ENCODE results near the gene PRKG2. TPM values are rescaled to one million over a fixed set of nuclear protein-coding genes. Genes with fewer than 3 reads are reported as not detected.

The PRKG2 gene
- total RNA-seq, 2 experiments from 2014 or later = 0.27 to 0.39 TPM

DNA sequence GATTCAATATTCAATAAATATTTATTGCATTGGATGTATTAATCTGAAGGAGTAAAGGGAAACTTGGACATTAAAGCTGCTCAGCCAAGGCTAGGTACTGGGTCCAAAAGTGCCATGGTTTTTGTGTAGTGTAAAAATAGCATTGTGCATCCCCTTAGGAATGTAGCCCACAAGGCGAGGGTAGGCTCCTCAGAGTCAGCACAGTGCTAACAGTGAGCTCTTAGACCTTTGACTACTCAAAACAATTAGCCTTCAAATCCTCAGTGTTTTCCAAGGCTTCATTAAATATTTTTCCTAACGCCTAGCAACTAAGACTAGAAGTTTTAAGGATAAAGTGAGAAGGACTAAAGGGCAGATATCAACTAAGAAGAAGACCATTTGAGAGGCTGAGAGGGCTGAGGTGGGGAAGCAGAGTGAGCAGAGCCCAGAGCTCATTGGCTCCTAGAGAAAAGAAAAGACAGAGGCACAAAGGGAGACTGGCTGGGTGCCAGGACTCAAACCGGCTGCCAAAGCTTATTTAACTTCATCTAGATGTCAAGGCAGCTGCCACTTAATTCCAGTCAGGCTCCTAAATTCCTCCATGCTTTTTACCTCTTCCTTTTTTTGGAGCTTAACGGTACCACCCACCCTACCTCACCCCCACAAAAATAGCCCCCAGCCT lies 17.0 kb downstream of the PRKG2 start:
- Histone ChIP-seq H3K27ac (ENCODE audit: low read depth in 1 of 2, low read length in 2 of 2) (no peak overlapping the region), H3K4me3 (ENCODE audit: low read length) (no peak overlapping the region), H3K27me3 (ENCODE audit: control insufficient read depth in 1 of 2, insufficient read depth in 2 of 2, low read length in 2 of 2) (no peaks in the 10 kb centered on the region), H3K36me3 (ENCODE audit: insufficient read depth, low read length) (no peaks in the 10 kb centered on the region), H3K9me3 (ENCODE audit: control insufficient read depth in 1 of 2, insufficient read depth in 1 of 2, low read length in 2 of 2) (no peaks in the 10 kb centered on the region), H3K4me1 (ENCODE audit: insufficient read depth, low read length) (no peaks in the 10 kb centered on the region)
- intact Hi-C loops (cut with DNase I, micrococcal nuclease) = no loop called here
- no peak for DNase-seq
- Mint-ChIP-seq H3K4me1 (ENCODE audit: low read depth) (no peaks in the 10 kb centered on the region), H3K27ac (no peak overlapping the region), H3K27me3 (peaks cover 3% of the 10 kb centered on the region), H3K9me3 (no peaks in the 10 kb centered on the region), H3K4me3 (no peak overlapping the region), H3K36me3 (ENCODE audit: low read depth) (no peaks in the 10 kb centered on the region)
- POLR2A ChIA-PET = no interaction called here
- CTCF ChIA-PET = no interaction called here
- no peak for TF ChIP-seq CTCF (IDR thresholded peaks at IDR 0.05)
- ATAC-seq (ENCODE audit: poor library complexity) = no peak

- POLR2A ChIA-PET = no interaction called here
- no peaks in the 10 kb centered on the region for H3K36me3 Mint-ChIP-seq (ENCODE audit: low read depth)
- no peak overlapping the region for H3K27ac Mint-ChIP-seq
- no peaks in the 10 kb centered on the region for H3K27me3 ChIP-seq (ENCODE audit: control insufficient read depth in 1 of 2, insufficient read depth in 2 of 2, low read length in 2 of 2)
- no peaks in the 10 kb centered on the region for H3K4me1 Mint-ChIP-seq (ENCODE audit: low read depth)
- H3K4me1 ChIP-seq (ENCODE audit: insufficient read depth, low read length) = no peaks in the 10 kb centered on the region
- H3K9me3 Mint-ChIP-seq = no peaks in the 10 kb centered on the region
- H3K27me3 Mint-ChIP-seq = peaks cover 3% of the 10 kb centered on the region
- no peak for TF ChIP-seq CTCF (IDR thresholded peaks at IDR 0.05)
- CTCF ChIA-PET = no interaction called here
- no peak overlapping the region for H3K4me3 ChIP-seq (ENCODE audit: low read length)
- no peak overlapping the region for H3K4me3 Mint-ChIP-seq
- DNase-seq (no peak), ATAC-seq (ENCODE audit: poor library complexity) (no peak)
- H3K36me3 ChIP-seq (ENCODE audit: insufficient read depth, low read length) = no peaks in the 10 kb centered on the region
- no peaks in the 10 kb centered on the region for H3K9me3 ChIP-seq (ENCODE audit: control insufficient read depth in 1 of 2, insufficient read depth in 1 of 2, low read length in 2 of 2)
- no peak overlapping the region for H3K27ac ChIP-seq (ENCODE audit: low read depth in 1 of 2, low read length in 2 of 2)
- intact Hi-C loops (cut with DNase I, micrococcal nuclease) = no loop called here
These were observed 18.8 kb downstream of the PRKG2 start for GRCh38 chr4:81196126-81196650.

- no peaks in the 10 kb centered on the region for H3K4me1 Mint-ChIP-seq (ENCODE audit: low read depth)
- Histone ChIP-seq H3K4me1 (ENCODE audit: insufficient read depth, low read length) (no peaks in the 10 kb centered on the region), H3K4me3 (ENCODE audit: low read length) (no peak overlapping the region), H3K36me3 (ENCODE audit: insufficient read depth, low read length) (no peaks in the 10 kb centered on the region), H3K27ac (ENCODE audit: low read depth in 1 of 2, low read length in 2 of 2) (no peak overlapping the region), H3K9me3 (ENCODE audit: control insufficient read depth in 1 of 2, insufficient read depth in 1 of 2, low read length in 2 of 2) (no peaks in the 10 kb centered on the region), H3K27me3 (ENCODE audit: control insufficient read depth in 1 of 2, insufficient read depth in 2 of 2, low read length in 2 of 2) (no peaks in the 10 kb centered on the region)
- no peak overlapping the region for H3K27ac Mint-ChIP-seq
- H3K36me3 Mint-ChIP-seq (ENCODE audit: low read depth) = no peaks in the 10 kb centered on the region
- DNase-seq = no peak
- intact Hi-C loops (cut with DNase I, micrococcal nuclease) = no loop called here
- ChIA-PET POLR2A (no interaction called here), CTCF (no interaction called here)
- H3K4me3 Mint-ChIP-seq = no peak overlapping the region
- ATAC-seq (ENCODE audit: poor library complexity) = no peak
- peaks cover 3% of the 10 kb centered on the region for H3K27me3 Mint-ChIP-seq
- no peaks in the 10 kb centered on the region for H3K9me3 Mint-ChIP-seq
- TF ChIP-seq CTCF (IDR thresholded peaks at IDR 0.05) = no peak
These were observed 19.5 kb downstream of the PRKG2 start for GRCh38 chr4:81195475-81195874.
